ENCODE data around the gene ACTR1A.

DNA sequence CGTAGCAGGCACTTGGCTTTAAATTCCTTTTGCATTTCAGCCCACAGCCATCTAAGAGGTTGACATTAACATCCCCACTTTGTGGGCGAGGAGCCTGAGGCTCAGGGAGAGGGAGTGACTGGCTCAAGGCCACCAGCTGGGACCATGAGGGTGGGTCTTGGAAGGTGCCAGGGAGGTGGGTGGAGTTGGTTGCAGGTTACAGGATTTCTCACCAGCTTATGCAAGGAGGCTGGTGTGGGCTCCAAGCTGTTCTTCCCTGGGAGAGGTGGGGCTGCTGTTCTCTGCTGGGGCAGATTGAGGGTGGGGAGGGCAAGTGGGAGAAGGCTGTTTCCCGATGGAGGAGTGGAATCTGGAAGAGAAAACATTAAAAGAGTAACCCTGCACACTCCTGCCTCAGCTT, 37.0 kb downstream of the ACTR1A start:
- TF ChIP-seq, protein P1, sequence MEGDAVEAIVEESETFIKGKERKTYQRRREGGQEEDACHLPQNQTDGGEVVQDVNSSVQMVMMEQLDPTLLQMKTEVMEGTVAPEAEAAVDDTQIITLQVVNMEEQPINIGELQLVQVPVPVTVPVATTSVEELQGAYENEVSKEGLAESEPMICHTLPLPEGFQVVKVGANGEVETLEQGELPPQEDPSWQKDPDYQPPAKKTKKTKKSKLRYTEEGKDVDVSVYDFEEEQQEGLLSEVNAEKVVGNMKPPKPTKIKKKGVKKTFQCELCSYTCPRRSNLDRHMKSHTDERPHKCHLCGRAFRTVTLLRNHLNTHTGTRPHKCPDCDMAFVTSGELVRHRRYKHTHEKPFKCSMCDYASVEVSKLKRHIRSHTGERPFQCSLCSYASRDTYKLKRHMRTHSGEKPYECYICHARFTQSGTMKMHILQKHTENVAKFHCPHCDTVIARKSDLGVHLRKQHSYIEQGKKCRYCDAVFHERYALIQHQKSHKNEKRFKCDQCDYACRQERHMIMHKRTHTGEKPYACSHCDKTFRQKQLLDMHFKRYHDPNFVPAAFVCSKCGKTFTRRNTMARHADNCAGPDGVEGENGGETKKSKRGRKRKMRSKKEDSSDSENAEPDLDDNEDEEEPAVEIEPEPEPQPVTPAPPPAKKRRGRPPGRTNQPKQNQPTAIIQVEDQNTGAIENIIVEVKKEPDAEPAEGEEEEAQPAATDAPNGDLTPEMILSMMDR (IDR thresholded peaks at IDR 0.05) = no peak
- TF ChIP-seq POLR2A (IDR thresholded peaks at IDR 0.05) (no peak), POLR2AphosphoS5 (IDR thresholded peaks at IDR 0.05) (no peak)
